NOMO-1 treated with DMSO at 0.1 percent for 48 hours (cell line): ENCODE results near the gene HTRA1.

Experiments
- DNase-seq: peaks from one replicate; lab custom pipeline; 2025; ENCODE audit not compliant: unreplicated experiment; lab: John Stamatoyannopoulos, UW

HTRA1 gene

DNA sequence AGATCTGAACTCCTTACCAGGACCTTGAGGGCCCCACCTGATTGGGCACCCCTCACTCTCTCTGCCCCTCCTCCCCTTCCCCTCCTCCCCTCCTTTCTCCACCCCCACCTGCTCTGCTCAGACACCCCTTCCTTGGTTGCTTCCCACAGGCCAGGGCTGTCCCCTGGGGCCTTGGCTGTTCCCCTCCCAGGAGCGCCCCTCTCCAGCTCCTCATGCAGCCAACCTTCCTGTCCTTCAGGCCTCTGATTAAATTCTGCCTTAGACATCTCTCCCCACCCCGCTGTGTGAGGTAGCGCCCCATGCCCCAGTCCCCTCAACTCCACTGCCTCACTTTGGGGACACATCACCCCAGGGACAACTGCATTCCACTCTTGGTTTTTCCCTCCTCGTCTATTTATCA, 32.4 kb downstream of the HTRA1 start:
- no peak for DNase-seq

GRCh38 chr10:122494173-122494820, 32.9 kb downstream of the HTRA1 start:
- DNase-seq, result no peak

GRCh38 chr10:122494833-122495232, 33.5 kb downstream of the HTRA1 start:
- no peak for DNase-seq

- DNase-seq, result no peak
Observed at GRCh38 chr10:122495406-122496340, 34.3 kb downstream of the HTRA1 start.

DNA sequence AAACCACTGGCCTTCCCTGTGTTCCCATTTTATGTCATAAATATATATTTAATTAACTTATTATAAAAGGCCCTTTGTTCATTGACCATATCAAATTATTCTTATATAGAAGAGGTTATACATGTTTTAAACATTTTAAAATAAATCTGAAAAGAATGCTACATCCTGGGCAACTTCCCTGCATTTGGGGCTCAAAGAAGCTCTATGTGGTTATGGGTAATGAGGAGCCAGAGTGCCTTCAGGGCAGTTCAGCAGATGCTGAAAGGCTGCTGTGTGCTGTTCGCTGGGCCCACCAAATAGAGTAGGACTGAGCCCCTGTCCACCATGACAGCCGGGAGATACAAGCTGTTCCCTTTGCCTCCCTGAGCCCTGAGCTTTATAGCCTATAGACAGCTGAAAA, 35.9 kb downstream of the HTRA1 start:
- no peak for DNase-seq

DNA sequence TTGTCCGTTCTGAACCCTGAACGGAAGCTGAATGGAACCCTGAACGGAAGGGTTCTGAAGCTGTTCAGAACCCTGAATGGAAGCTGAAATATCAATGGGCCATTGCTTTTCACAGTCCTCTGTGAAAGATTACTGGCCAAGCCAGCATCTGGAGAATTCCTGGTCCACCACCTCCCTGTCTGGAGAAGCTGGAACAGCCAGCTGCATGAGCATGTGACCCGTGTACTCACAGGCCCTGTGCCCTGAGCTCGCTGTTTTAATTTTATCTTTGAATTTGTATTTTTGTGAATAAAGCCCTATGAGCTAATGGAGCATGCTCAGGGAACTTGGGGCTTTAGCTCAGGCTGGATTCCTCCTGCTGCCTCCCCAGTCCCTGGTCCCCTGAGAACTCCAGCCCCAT, 37.2 kb downstream of the HTRA1 start:
- no peak for DNase-seq

DNA sequence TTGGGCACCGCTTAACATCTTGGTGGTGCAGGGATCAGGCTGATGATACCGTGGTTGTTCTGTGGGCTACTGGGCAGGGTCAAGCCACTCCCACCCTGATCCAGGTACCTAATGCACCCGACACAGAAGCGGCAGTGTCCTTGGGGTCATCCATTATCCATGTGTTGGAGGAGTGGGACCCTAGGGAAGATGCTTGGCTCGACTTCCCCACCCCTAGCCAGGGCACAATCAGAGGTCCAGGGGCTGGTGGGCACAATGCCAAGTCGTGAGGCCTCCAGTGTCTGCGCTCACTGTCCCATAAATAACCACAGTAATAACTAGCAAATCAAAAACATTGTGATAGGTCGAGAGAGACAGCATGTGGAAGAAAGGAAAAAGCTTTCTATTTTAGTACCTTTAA, 37.7 kb downstream of the HTRA1 start:
- no peak for DNase-seq

DNA sequence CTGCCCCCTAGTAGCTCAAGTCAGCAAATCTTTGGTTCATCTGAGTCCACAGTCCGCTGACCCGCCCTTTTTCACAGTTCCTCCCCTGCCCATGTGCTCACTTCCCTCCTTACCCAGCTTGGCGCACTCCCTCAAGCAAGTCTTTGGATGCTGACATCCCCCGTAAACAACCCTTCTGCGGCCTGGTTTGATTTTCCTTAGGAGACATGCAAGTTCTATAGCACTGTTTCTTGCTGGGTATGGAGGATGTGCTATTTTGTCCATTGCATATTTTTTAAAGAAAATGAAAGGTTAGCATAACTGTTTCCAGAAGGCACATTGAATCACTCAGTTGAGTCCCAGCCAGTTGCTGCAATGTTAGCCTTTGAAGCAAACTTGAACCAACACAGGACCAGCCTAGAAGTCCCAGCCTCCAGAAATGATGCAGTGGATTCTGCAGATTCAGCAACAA, 38.2 kb downstream of the HTRA1 start:
- no peak for DNase-seq

DNA sequence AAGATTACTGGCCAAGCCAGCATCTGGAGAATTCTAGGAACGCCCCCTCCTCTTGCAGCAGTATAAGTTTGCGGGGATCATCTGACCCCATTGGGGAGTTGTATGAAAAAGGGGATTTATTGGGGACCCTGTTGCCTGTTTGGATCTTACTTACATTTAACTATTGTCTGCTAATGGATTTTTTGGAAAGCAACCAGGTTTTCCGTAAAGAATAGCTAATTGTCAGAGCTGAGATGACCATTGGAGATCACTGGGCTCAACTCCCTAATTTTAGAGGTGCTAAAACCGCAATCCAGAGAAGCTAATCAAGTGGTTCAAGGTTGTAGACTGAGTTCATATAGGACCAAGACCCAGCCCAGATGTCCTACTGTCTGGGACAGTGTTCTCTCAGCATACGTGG, 38.8 kb downstream of the HTRA1 start:
- DNase-seq, result no peak

GRCh38 chr10:122500726-122501125, 39.4 kb downstream of the HTRA1 start:
- DNase-seq, result no peak

- no peak for DNase-seq
Observed at GRCh38 chr10:122503012-122503411, 41.7 kb downstream of the HTRA1 start.

GRCh38 chr10:122503886-122504609, 42.7 kb downstream of the HTRA1 start:
- DNase-seq, result no peak

GRCh38 chr10:122504610-122504950, 43.2 kb downstream of the HTRA1 start:
- no peak for DNase-seq

DNA sequence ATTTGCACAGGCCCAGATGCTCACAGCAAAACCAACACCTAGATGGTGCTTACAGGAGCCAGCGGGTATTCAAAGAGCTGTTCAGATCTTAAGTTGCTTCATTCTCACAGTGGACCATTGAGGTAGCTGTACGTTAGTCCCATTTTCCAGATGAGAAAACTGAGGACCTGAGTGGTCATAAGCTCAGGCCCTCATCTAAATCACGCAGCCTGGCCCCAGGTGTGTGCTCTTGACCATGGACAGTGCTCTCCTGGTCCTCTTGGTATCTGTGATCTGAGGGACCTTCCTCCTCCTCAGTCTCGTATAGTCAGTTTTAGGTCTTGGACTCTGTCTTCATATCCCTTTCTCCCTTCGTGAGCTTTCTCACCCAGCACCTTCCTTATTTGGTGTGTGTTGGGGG, 43.7 kb downstream of the HTRA1 start:
- DNase-seq, result no peak

DNA sequence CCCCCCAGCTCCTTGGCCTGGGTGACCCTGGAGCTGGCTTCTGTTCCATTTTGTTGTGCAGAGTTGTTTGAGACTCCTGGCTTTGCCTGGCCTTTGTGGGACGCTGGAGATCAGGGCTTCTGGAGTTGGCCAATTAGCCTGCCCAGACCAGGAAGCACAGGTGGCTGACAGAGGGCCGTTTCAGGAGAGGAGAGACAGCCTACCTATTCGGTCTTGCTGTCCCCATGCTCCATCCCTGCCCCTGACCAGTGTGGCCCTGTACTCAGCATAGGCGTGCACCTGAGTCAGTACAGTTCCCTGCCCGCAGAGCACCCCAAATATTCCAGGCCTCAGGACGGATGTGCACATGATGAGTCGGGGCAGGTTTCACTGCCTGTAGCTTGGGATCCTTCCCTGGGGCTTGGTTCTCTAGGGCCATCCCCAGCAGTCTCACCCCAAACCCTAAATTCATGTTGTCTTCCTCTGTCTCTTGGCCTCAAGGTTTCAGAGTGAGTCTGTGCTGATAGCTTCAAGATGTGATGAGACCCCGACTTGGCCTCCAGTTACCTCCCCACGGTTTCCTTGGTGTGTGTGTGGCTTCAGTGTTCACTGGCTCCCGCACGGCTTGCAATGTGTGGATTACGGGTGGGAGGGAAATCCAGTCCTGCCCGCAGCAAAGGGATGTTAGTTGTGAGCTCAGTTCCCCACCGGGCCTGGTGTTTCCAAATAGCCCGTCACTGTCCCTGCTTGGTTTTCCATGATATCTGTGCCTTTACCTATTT, 44.7 kb downstream of the HTRA1 start:
- DNase-seq, result no peak

- no peak for DNase-seq
Observed at GRCh38 chr10:122507616-122508015, 46.3 kb downstream of the HTRA1 start.

DNA sequence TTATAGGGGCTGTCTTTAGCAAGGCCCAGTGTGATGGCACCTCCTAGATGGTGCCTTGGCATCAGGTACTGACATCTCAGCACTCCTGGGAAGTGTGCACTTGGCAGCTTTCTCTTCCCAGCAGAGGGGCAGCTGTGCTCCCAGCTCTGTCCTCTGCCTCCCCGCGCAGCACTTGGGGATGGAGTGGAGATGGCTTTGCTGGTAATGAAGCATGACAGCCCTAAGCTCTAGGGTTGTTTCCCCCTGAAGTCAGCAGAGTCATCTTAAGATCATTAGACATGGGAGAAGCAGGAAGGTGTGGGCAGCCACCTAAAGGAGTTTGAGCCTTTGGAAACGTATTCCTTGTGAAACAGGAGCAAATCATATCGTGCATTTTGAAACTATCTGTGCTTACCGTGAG, 46.7 kb downstream of the HTRA1 start:
- no peak for DNase-seq

DNA sequence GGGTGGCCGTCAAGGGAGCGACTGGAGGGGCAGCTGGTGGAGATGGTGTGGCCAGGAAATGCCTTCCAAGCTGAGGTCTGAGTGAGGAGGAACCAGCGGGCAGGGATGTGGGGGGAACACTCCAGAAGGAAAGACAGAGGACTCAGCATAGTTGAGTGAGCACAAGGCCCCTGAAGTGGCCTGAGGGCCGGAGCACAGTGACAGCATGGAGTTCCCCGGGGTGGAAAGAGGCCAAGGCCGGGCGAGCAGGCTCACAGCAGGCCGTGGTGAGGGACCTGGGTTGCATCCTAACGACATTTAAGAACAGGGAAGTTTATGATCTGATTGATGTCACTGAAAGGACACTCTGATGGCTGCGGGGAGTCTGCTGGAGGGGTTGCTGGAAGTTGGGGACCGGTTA, 48.0 kb downstream of the HTRA1 start:
- DNase-seq, result no peak

- DNase-seq, result no peak
Observed at GRCh38 chr10:122510326-122510725, 49.0 kb downstream of the HTRA1 start.

DNA sequence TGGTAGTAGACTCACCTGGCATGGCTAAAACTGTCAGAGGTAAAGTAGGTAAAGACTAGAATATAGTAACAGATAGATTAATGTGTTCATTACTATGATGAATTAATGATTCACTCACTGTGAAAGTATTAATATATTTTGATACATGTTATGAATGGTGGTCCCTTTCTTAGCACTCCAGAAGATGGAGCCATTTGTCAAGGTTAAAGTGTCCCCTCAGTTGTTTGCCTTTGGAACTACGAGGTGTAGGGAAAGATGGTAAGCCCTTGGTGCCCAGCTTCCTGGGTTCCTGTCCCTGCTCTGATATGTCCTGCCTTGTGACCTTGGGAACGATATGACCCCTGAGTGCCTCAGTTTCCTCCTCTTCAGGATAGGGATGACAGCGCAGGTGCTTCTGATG, 49.4 kb downstream of the HTRA1 start:
- DNase-seq, result no peak

GRCh38 chr10:122513053-122513452, 51.7 kb downstream of the HTRA1 start:
- DNase-seq, result no peak
